Measurements from ENCODE around the gene AOPEP. TPM values are rescaled to one million over a fixed set of nuclear protein-coding genes. Genes with fewer than 3 reads are reported as not detected.
A peak's percentile ranks its signal among the peaks of the same experiment; 100 is the strongest.

Gene AOPEP
- total RNA-seq, 4 donors from 2014 or later, result 252 to 375 (median 312) TPM

GRCh38 chr9:94824913-94825610, 98.6 kb downstream of the AOPEP start:
- Histone ChIP-seq H3K4me3 (no peak overlapping the region), H3K36me3 (no peaks in the 10 kb centered on the region), H3K9me3 (no peaks in the 10 kb centered on the region), H3K27ac (peak overlapping the region in 2 of 4 donors; percentile 5 to 48), H3K27me3 (no peaks in the 10 kb centered on the region), H3K4me1 (peaks cover 0 to 40% (median 10%) of the 10 kb centered on the region in 3 donors)
- TF ChIP-seq POLR2A (IDR thresholded peaks at IDR 0.05), result no peak
- TF ChIP-seq, protein P1, sequence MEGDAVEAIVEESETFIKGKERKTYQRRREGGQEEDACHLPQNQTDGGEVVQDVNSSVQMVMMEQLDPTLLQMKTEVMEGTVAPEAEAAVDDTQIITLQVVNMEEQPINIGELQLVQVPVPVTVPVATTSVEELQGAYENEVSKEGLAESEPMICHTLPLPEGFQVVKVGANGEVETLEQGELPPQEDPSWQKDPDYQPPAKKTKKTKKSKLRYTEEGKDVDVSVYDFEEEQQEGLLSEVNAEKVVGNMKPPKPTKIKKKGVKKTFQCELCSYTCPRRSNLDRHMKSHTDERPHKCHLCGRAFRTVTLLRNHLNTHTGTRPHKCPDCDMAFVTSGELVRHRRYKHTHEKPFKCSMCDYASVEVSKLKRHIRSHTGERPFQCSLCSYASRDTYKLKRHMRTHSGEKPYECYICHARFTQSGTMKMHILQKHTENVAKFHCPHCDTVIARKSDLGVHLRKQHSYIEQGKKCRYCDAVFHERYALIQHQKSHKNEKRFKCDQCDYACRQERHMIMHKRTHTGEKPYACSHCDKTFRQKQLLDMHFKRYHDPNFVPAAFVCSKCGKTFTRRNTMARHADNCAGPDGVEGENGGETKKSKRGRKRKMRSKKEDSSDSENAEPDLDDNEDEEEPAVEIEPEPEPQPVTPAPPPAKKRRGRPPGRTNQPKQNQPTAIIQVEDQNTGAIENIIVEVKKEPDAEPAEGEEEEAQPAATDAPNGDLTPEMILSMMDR (IDR thresholded peaks at IDR 0.05), result no peak
- 66 to 77% methylated on average over 6 to 8 of the region's 12 CpGs for WGBS, 2 donors (ENCODE audit: low coverage in 1 of 2)
- ATAC-seq, result no peak

DNA sequence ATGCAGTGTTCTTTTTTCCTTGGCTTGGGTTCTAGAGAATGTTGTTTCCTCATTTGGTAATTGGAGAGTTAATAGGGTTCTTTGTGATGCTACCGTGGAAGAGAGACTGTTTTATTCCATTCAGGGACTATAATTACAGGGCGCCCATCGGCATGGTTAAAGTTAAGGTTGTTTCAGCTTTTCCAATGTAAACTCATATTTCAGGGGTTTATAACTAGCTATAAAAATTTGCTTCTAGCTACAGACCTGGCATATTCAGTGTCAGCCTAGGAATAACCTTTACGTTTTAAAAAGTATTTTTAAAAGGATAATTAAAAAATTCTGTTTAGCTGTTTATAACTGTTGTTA, 99.1 kb downstream of the AOPEP start:
- no peak for ATAC-seq
- TF ChIP-seq POLR2AphosphoS5 (IDR thresholded peaks at IDR 0.05) (no peak), EP300 (IDR thresholded peaks at IDR 0.05) (no peak), POLR2A (IDR thresholded peaks at IDR 0.05) (no peak)
- TF ChIP-seq, protein P1 (IDR thresholded peaks at IDR 0.05), result no peak
- Histone ChIP-seq H3K27ac (peak overlapping the region in 1 of 4 donors; percentile 48), H3K9me3 (no peaks in the 10 kb centered on the region), H3K27me3 (no peaks in the 10 kb centered on the region), H3K36me3 (no peaks in the 10 kb centered on the region), H3K4me1 (peaks cover 0 to 40% (median 10%) of the 10 kb centered on the region in 3 donors), H3K4me3 (no peak overlapping the region)
- WGBS, 2 donors (ENCODE audit: low coverage in 1 of 2), result 64 to 73% methylated on average over 4 of the region's 4 CpGs

- WGBS, 2 donors (ENCODE audit: low coverage in 1 of 2), result 89% methylated on average over 9 of the region's 9 CpGs; no CpG with 5 or more reads in 1 of the 2 donors
- Histone ChIP-seq H3K9me3 (no peaks in the 10 kb centered on the region), H3K36me3 (no peaks in the 10 kb centered on the region), H3K4me1 (peaks cover 0 to 40% (median 10%) of the 10 kb centered on the region in 3 donors), H3K4me3 (no peak overlapping the region), H3K27me3 (no peaks in the 10 kb centered on the region), H3K27ac (peak overlapping the region in 1 of 4 donors; percentile 48)
- no peak for ATAC-seq
- TF ChIP-seq POLR2A (IDR thresholded peaks at IDR 0.05) (no peak), POLR2AphosphoS5 (IDR thresholded peaks at IDR 0.05) (no peak), EP300 (IDR thresholded peaks at IDR 0.05) (no peak)
- TF ChIP-seq, protein P1 (IDR thresholded peaks at IDR 0.05), result no peak
These were observed 99.5 kb downstream of the AOPEP start for GRCh38 chr9:94826044-94826443.

GRCh38 chr9:94826644-94827410, 100.3 kb downstream of the AOPEP start:
- peak overlapping the region in 2 of 4 donors; percentile 60 to 66 for H3K27ac ChIP-seq
- H3K4me3 ChIP-seq, result no peak overlapping the region
- 74 to 100% methylated on average over 3 of the region's 3 CpGs for WGBS, 2 donors (ENCODE audit: low coverage in 1 of 2)
- peaks cover 0 to 39% (median 10%) of the 10 kb centered on the region in 3 donors for H3K4me1 ChIP-seq
- H3K9me3 ChIP-seq, result no peaks in the 10 kb centered on the region
- H3K36me3 ChIP-seq, result no peaks in the 10 kb centered on the region
- no peak for ATAC-seq
- H3K27me3 ChIP-seq, result no peaks in the 10 kb centered on the region
- TF ChIP-seq, protein P1 (IDR thresholded peaks at IDR 0.05), result no peak
- TF ChIP-seq POLR2A (IDR thresholded peaks at IDR 0.05), result no peak
- no peak for TF ChIP-seq EP300 (IDR thresholded peaks at IDR 0.05)
- TF ChIP-seq POLR2AphosphoS5 (IDR thresholded peaks at IDR 0.05), result no peak

Data from gastroesophageal sphincter (tissue), 4 donors.